GM21825 (cell line): ENCODE results near the gene TRIM38.
A peak's percentile ranks its signal among the peaks of the same experiment; 100 is the strongest.
"Not testable (repeated sequence)": the region's sequence is repeated elsewhere in the genome, so short reads cannot be mapped to it uniquely, and the experiment has no call there.

Experiments
- ATAC-seq: cut with Tn5 transposase; IDR thresholded peaks from one replicate; pipeline ENCODE4 v1.9.1; 2021; ENCODE audit warnings: mild to moderate bottlenecking, moderate library complexity; ENCODE audit not compliant: unreplicated experiment

The TRIM38 gene

DNA sequence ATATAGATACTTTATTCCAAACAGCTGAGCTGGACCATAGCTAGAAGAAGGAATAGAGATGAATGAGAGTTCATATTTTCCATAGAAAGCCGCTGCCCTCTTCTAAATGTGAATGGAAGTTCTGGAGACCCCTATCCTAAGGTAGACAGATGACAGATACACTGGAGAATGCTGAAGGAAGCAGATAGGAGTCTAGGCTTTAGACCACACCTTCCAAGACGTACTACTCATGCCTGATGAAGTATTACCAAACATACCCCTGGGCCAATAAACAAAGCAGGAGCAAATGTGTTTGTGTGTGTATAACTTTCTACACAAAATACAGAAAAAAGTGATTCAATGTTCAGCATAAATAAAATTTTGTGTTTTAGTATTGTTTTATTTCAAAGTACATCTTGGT, 23.0 kb upstream of the TRIM38 start:
- ATAC-seq: no peak

DNA sequence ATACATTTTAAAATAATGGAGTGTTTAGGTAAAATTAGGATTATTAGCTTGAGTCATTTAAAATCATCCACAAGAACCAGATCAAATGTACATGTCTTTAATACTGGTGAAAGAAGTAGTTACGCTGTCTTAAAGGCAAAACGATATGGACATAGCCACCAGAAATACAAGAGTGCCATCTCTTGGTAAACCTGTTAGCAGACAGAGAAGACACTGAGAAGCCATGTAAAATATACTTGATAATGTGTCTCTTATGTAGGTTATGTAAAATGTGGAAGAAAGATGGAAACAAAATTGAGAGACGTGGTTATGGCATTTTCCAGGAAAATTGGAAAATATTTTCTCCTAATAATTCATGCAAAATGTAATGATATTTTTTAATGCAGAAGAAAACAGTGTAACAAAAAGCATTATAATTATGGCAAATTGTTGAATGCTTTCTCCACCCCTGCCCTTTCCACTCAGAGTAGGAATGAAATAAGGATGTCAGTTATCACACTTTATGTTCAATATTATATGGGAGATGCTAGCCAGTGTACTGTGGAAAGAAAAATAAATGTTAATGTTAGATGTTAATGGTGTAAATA, 19.9 kb upstream of the TRIM38 start:
- ATAC-seq: no peak

DNA sequence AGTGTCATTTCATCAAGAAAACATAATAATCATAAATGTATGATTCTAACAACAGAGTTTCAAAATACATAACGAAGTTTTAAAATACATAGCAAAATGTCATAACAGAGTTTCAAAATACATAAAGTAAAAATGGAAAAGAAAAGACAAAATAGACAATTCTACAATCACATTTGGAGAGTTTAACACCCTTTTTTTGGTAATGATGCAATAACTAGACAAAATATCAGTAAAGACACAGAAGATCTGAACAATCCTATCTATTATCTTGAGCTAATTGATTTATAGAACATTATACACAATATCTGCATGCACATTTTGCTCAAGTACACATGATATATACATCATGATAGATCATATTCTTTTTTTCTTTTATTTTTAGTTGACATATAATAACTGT, 18.7 kb upstream of the TRIM38 start:
- no peak for ATAC-seq

GRCh38 chr6:25944688-25945574, 17.7 kb upstream of the TRIM38 start:
- peak; percentile 94 for ATAC-seq

DNA sequence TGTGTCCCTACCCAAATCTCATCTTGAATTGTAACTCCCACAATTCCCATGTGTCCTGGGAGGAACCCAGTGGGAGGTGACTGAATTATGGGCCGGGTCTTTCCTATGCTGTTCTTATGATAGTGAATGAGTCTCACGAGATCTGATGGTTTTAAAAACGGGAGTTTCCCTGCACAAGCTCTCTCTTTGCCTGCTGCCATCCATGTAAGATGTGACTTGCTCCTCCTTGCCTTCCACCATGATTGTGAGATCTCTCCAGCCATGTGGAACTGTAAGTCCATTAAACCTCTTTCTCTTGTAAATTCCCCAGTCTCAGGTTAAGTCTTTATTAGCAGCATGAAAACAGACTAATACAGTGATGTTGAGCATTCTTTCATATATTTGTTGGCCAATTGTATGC, 16.9 kb upstream of the TRIM38 start:
- ATAC-seq: not testable (repeated sequence)

DNA sequence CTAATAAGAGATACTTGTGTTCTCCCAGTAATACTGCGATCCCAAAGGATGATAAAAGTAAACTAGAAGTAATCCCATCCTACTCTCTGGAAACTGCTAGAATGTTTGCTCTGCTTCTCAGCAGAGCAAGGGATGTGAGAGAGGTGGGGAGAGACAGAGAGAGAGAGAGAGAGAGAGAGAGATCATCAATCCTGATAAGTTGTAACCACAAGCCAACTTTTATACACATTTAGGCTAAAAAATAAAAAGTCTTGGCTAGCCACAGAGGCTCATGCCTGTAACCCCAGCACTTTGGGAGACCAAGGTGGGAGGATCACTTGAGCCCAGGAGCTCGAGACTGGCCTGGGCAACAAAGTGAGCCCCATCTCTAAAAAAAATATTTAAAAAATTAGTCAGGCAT, 16.0 kb upstream of the TRIM38 start:
- ATAC-seq: no peak

DNA sequence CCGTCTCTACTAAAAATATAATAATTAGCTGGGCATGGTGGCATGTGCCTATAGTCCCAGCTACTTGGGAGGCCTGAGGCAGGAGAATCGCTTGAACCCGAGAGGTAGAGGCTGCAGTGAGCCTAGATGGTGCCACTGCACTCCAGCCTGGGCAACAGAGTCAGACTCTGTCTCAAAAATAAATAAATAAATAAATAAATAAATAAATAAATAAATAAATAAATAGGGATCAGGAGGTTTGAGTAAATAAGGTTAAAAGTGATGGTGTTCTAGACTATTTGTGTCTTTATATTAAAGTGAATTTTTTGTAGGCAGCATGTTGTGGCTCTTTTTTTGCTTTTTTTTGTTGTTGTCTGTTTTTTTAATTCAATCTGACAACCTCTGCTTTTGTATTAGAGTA, 15.1 kb upstream of the TRIM38 start:
- ATAC-seq: not testable (repeated sequence)

DNA sequence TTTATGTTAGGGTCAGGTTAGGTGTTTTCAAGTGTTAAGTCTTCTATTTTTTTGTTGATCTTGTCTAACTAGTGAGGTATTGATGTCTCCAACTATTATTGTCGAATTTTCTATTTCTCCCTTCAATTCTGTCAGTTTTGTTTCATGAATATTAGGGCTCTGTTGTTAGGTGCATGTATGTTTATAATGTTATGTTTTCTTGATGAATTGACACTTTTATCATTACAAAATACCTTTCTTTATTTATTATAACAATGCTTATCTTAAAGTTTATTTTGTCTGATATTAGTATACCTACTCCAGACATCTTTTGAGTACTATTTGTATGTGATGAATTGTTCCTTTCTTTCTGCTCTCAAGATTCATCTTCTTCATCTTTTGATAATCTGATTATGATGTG, 12.9 kb upstream of the TRIM38 start:
- no peak for ATAC-seq

GRCh38 chr6:25950297-25950696, 12.3 kb upstream of the TRIM38 start:
- ATAC-seq: no peak

DNA sequence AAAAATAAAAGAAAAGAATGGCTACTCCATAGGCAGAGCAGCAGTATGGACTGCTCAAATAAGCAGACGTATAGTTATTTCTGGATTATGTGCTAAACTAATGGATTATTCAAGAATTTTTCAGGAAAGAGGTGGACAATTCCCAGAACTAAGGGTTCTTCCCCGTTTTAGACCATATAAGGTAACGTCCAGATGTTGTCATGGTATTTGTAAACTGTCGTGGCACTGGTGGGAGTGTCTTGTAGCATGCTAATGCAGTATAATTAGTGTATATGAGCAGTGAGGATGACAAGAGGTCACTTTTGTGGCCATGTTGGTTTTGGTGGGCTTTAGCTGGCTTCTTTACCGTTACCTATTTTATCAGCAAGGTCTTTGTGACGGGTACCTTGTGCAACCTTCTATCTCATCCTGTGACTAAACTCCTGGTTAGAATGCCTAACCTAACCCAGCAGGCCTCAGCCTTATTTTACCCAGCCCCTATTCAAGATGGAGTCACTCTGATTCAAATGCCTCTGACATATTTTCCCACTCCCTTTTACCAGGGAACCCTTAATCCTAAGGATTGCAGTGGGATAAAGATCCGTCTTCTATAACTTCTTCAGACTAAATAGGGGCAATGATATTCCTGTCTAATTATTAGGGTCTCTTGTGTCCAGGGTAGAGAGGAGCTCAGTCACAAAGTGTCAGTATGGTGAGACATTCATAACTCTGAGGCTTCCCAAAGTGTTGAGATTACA, 11.1 kb upstream of the TRIM38 start:
- no peak for ATAC-seq

DNA sequence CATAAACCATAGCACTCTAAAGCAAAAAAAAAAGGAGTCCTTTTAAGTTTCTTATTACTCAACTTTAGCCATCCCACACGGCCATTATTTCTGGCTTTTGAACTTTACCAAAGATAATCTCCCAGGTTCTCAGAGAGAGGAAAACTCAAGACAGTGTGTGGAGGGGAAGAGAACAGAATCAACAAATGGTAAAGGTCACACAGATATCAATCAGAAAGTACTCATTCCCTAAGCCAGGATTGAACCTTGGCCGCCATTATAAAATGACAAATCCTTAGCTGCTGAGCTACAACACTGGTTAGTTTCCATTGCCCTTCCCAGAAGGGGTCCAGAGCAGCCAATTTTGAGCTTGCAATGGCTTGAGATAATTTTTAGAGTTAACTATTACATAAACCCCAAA, 10.1 kb upstream of the TRIM38 start:
- ATAC-seq: no peak

GRCh38 chr6:25953733-25954132, 8.9 kb upstream of the TRIM38 start:
- ATAC-seq: no peak

DNA sequence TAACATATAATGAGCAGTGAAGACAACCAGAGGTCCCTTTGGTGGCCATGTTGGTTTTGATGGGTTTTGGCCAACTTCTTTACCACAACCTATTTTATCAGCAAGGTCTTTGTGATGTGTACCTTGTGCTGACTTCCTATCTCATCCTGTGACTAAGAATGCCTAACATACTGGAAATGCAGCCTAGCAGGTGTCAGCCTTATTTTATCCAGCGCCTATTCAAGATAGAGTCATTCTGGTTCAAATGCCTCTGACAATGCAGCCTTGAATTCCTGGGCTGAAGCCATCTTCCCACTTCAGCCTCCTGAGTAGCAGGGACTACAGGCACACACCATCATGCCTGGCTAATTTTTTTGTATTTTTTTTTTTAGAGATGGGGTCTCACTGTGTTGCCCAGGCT, 7.8 kb upstream of the TRIM38 start:
- ATAC-seq: no peak

GRCh38 chr6:25956226-25956625, 6.4 kb upstream of the TRIM38 start:
- no peak for ATAC-seq

- no peak for ATAC-seq
Observed at GRCh38 chr6:25958700-25959162, 3.9 kb upstream of the TRIM38 start.

- no peak for ATAC-seq
Observed at GRCh38 chr6:25959890-25960536, 2.6 kb upstream of the TRIM38 start.

DNA sequence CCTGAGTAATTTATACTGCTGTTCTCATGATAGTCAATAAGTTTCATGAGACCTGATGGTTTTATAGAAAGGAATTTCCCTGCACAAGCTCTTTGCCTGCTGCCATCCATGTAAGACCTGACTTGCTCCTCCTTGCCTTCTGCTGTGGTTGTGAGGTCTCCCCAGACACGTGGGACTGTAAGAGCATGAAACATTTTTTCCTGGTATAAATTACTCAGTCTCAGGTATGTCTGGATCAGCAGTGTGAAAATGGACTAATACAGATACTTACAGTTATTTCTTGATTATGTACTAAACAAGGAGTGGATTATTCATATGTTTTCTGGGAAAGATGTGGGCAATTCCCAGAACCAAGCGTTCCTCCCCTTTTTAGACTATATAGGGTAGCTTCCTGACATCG, 1.9 kb upstream of the TRIM38 start:
- no peak for ATAC-seq

DNA sequence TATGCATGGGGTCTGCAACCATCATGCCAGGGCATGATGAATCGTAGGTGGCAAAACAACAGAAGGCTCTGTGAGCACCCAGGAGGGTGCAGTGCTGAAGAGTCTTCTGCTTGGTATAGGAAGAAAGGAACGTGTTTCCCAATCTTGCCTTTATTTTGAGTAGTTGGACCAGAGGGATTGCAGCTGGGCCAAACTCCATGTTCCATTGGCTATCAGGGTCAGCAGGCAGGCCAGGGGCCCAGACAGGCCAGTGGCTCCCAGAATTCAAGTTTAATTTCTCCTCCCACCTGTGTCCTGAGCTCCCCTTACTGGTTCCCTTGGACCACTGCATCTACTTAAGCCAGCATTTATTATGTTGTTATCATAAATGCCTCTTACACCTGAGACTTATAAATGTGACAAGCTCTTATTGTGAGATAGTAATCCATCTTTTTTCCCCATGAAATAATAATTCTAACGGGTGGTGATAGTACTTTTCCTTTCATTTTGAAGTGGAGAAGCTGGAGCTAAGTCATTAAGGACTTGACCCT, 918 bp upstream of the TRIM38 start:
- ATAC-seq: no peak

DNA sequence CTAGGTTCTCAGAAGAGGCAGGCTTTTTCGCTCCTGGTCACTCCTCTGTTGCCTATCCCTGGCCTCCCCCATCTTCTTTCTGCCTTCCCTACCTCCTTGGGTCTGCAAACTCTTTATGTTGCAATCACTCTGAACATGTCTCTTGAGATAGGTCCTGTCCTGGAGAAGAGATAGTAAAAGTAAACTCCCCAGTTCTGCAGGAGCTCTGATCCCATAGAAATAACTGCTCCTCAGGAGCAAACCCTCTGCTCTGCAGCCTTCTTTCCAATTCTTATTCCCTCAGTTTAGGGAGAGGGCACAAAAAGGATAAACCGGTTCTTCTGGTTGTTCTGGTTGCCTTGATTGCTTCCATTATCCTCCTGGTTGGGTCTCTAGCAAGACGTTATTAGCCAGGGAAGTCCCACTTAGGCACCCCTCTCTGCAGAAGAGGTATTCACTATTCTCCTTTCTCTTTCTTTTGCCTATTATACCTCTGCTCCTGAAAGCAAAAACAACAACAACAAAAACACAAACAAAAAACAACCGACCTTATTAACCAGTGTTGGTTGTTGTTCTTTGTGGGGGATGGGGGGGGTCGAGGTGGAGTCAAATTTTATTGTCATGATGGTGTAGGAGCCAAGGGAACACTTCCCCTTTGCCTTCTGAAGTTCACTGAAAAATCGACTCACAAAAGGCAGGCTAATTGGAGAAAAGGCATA, 973 bp downstream of the TRIM38 start:
- ATAC-seq: no peak

- ATAC-seq: no peak
Observed at GRCh38 chr6:25965058-25965457, 2.5 kb downstream of the TRIM38 start.
